ENCODE data around the gene GNB4.
A peak's percentile ranks its signal among the peaks of the same experiment; 100 is the strongest.

- TF ChIP-seq CTCF (IDR thresholded peaks at IDR 0.05; ENCODE audit: borderline replicate concordance, extremely low read depth, low read length, poor library complexity, severe bottlenecking) = peak; percentile 39
- TF ChIP-seq EZH2 (IDR thresholded peaks at IDR 0.05; ENCODE audit: borderline replicate concordance, low read depth, low read length, severe bottlenecking) = no peak
Observed at GRCh38 chr3:179421500-179421899, 29.8 kb downstream of the GNB4 start.

Data from DND-41 (cell line).